Activated CD8-positive, alpha-beta T cell treated with anti-CD3 and anti-CD28 coated beads for 36 hours (primary cell): ENCODE measurements around the gene EPHB1. TPM values are rescaled to one million over a fixed set of nuclear protein-coding genes. Genes with fewer than 3 reads are reported as not detected.

Experiments used
- ATAC-seq: fragments of 200-7000 bp; cut with Tn5 transposase; one replicate; pipeline ENCODE4 v1.10.0; 2021; ENCODE audit warnings: mild to moderate bottlenecking, moderate library complexity
- CTCF ChIA-PET: fragments of 350-600 bp; sonication (Branson Sonifier 250); formaldehyde crosslinking; loops from one replicate; lab custom pipeline; 2021; ENCODE audit warnings: antibody characterized with exemption; lab: Charles Lee
- POLR2A ChIA-PET: fragments of 350-600 bp; sonication (Branson Sonifier 250); formaldehyde crosslinking; loops from one replicate; lab custom pipeline; 2021; ENCODE audit warnings: antibody characterized with exemption; lab: Charles Lee
- DNase-seq: peaks from one replicate; pipeline ENCODE4 v3.0.0-alpha.2; 2020
- H3K27ac Mint-ChIP-seq: one replicate; pipeline ENCODE4 v1.8.0; 2021; ENCODE audit warnings: mild to moderate bottlenecking, mixed read lengths
- H3K27me3 Mint-ChIP-seq: one replicate; pipeline ENCODE4 v1.8.0; 2021; ENCODE audit warnings: mixed read lengths
- H3K36me3 Mint-ChIP-seq: one replicate; pipeline ENCODE4 v1.8.0; 2021; ENCODE audit warnings: low read depth, mixed read lengths
- H3K4me1 Mint-ChIP-seq: one replicate; pipeline ENCODE4 v1.8.0; 2021; ENCODE audit warnings: low read depth, mixed read lengths
- H3K4me3 Mint-ChIP-seq: one replicate; pipeline ENCODE4 v1.8.0; 2021; ENCODE audit warnings: mild to moderate bottlenecking, moderate library complexity, mixed read lengths
- H3K9me3 Mint-ChIP-seq: one replicate; pipeline ENCODE4 v1.8.0; 2021; ENCODE audit warnings: mixed read lengths
- CTCF ChIP-seq: fragments of 200-600 bp; IDR thresholded peaks from one replicate; pipeline ENCODE4 v1.8.0; 2022; ENCODE audit warnings: antibody characterized with exemption, mild to moderate bottlenecking
- intact Hi-C: fragments of 100-400 bp; cut with micrococcal nuclease; formaldehyde crosslinking; loops from one replicate; pipeline ENCODE4 v1.10.0; 2022
- total RNA-seq, 2 experiments: library from RNA; stranded (reverse); gene quantifications; one replicate each; pipeline ENCODE4 v1.2.3, GENCODE V29; 2021

EPHB1 gene
- total RNA-seq, 2 experiments from 2014 or later: 0.78 TPM; not detected in 1

- no peaks in the 10 kb centered on the region for H3K27me3 Mint-ChIP-seq
- peaks cover 4% of the 10 kb centered on the region for H3K9me3 Mint-ChIP-seq
- no peaks in the 10 kb centered on the region for H3K36me3 Mint-ChIP-seq
Observed at GRCh38 chr3:135203026-135203425, 408.0 kb downstream of the EPHB1 start.

GRCh38 chr3:135213213-135213612 lies 418.2 kb downstream of the EPHB1 start:
- Mint-ChIP-seq H3K9me3 (no peaks in the 10 kb centered on the region), H3K27me3 (peaks cover 2% of the 10 kb centered on the region), H3K36me3 (no peaks in the 10 kb centered on the region), H3K4me3 (no peak overlapping the region), H3K4me1 (no peaks in the 10 kb centered on the region), H3K27ac (no peak overlapping the region)
- ChIA-PET POLR2A (no interaction called here), CTCF (interaction anchor here (0.8 kb wide), 1 partner anchor 418 kb away, joined by 3 read pairs; the partner anchor contains the start of gene EPHB1)
- no peak for ATAC-seq
- no peak for TF ChIP-seq CTCF
- intact Hi-C loops: no loop called here
- DNase-seq: no peak

More at GRCh38 chr3:135203026-135203425, 408.0 kb downstream of the EPHB1 start:
- TF ChIP-seq CTCF: no peak
- POLR2A ChIA-PET: no interaction called here
- Mint-ChIP-seq H3K4me3 (no peak overlapping the region), H3K4me1 (no peaks in the 10 kb centered on the region), H3K27ac (no peak overlapping the region)
- CTCF ChIA-PET: no interaction called here
- intact Hi-C loops: no loop called here
- no peak for DNase-seq
- no peak for ATAC-seq

DNA sequence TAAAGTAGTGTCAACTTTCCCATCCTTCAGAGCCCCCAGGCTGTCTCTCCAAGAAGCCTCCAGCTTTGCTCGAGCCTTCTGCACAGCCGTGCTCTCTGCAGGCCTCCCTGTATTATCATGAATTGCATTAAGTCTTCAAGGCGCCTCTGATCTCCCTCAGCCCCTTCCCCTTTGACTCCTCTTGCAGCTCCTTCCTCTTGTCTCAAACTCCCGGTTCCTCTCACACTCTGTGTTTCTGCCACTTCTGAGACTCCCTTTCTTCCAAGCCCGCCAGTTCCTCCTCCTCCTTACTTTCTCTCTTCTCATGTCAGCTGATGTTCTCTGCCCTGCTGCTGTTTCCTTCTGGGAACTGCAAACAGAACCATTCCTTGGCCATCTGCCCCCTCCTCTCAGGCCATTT lies 418.8 kb downstream of the EPHB1 start:
- CTCF ChIA-PET: no interaction called here
- no peaks in the 10 kb centered on the region for H3K9me3 Mint-ChIP-seq
- H3K4me1 Mint-ChIP-seq: no peaks in the 10 kb centered on the region
- DNase-seq (no peak), ATAC-seq (no peak)
- intact Hi-C loops: no loop called here
- H3K4me3 Mint-ChIP-seq: no peak overlapping the region
- no peak overlapping the region for H3K27ac Mint-ChIP-seq
- POLR2A ChIA-PET: no interaction called here
- H3K36me3 Mint-ChIP-seq: no peaks in the 10 kb centered on the region
- TF ChIP-seq CTCF: no peak
- H3K27me3 Mint-ChIP-seq: peaks cover 2% of the 10 kb centered on the region

DNA sequence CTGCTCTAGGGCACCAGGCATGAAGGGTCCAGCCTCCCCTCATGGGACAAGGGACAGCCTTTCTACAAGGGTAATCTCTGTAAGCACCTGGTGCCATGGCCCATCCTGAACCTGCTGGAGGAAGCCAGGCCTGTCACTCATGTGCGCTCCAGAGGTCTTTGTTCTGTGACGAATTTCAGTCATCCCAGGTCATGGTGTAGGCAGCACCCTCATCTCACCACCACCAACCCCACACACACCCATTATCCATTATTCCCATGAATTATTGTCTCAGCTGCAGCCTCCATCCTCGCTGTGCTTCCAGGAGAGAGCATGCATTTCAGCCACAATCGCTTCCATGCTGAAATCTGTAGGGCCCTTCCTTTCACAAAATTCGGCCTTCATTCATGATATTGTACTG lies 419.3 kb downstream of the EPHB1 start:
- no peak for TF ChIP-seq CTCF
- Mint-ChIP-seq H3K27ac (no peak overlapping the region), H3K27me3 (peaks cover 2% of the 10 kb centered on the region), H3K4me3 (no peak overlapping the region), H3K36me3 (no peaks in the 10 kb centered on the region), H3K4me1 (no peaks in the 10 kb centered on the region), H3K9me3 (no peaks in the 10 kb centered on the region)
- ChIA-PET POLR2A (no interaction called here), CTCF (no interaction called here)
- intact Hi-C loops: no loop called here
- DNase-seq (no peak), ATAC-seq (no peak)

GRCh38 chr3:135215516-135215915 lies 420.5 kb downstream of the EPHB1 start:
- Mint-ChIP-seq H3K4me1 (no peaks in the 10 kb centered on the region), H3K27me3 (peaks cover 2% of the 10 kb centered on the region), H3K9me3 (no peaks in the 10 kb centered on the region), H3K36me3 (no peaks in the 10 kb centered on the region), H3K27ac (no peak overlapping the region), H3K4me3 (no peak overlapping the region)
- POLR2A ChIA-PET: no interaction called here
- TF ChIP-seq CTCF: no peak
- CTCF ChIA-PET: no interaction called here
- ATAC-seq (no peak), DNase-seq (no peak)
- intact Hi-C loops: no loop called here
